GM19351 (cell line): ENCODE measurements around the gene SRSF5.
"Not testable (repeated sequence)": the region's sequence is repeated elsewhere in the genome, so short reads cannot be mapped to it uniquely, and the experiment has no call there.

ENCODE experiments used
- ATAC-seq: cut with Tn5 transposase; IDR thresholded peaks from one replicate; pipeline ENCODE4 v1.9.1; 2021; ENCODE audit warnings: mild to moderate bottlenecking, moderate library complexity; ENCODE audit not compliant: unreplicated experiment

Gene SRSF5

DNA sequence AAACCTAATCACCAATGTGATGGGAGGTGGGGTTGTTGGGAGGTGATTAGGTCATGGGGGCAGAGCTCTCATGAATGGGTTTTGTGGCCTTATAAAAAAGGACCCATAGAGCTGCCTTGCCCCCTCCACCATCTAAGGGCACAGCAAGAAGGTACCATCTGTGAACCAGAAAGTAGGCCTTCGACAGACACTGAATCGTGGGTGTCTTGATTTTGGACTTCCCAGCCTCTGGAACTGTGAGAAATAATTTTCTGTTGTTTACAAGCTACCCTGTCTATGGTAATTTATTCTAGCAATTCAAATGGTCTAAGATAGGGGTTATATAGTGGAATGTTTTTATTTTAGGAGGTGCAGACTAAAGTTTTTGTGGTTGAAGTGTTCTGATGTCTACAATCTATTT lies 38.0 kb downstream of the SRSF5 start:
- ATAC-seq: no peak

DNA sequence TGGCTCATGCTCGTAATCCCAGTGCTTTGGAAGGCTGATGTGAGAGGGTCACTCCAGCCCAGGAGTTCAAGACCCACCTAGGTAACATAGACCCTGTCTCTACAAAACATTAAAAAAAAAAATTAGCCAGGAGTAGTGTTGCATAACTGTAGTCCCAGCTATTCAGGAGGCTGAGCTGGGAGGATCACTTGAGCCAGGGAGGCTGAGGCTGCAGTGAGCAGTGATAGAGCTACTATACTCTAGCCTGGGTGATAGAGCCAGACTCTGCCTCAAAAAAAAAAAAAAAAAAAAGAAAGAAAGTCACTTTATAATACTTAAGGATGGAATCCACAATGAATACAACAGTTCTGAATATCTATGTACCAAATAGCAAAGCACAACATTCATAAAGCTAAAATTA lies 40.2 kb downstream of the SRSF5 start:
- ATAC-seq: no peak

DNA sequence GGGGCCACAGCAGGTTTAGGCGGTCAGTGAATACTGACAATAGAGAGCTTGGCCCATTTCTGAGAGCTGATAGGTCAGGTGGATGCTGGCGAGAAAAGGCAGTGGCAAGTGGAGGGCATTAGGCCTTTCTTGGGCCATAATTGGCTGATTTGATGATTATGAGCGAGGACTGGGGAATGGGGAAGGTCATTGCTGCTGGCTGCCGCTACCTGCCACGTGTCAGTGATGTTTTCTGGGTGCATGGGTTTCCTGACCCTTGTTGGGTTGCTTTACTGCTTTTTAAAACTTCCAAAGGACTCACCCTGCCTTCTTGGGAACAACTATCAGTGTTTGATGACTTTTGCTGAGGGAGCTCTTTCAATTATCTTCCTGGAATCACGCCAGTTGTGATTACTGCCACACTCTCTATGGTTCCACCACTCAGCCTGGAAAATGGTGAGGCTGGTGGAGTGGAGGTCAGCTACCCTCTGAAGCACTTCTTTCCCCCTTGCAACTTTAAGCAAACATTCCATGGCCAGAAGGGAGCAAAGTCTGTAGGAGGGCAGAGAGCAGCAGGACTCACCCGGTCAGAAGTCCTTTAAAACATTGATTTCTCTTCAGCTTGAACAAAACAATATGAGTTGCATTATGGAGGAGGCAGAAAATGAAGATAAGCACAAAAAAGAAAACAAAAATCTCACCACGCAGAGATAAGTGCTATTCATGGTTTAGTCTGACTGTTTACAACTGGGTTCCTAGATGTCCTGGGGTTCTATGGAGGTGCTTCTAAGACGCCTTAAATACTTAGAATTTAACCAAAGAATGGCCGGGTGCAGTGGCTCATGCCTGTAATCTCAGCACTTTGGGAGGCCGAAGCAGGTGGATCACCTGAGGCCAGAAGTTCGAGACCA lies 42.2 kb downstream of the SRSF5 start:
- no peak for ATAC-seq

DNA sequence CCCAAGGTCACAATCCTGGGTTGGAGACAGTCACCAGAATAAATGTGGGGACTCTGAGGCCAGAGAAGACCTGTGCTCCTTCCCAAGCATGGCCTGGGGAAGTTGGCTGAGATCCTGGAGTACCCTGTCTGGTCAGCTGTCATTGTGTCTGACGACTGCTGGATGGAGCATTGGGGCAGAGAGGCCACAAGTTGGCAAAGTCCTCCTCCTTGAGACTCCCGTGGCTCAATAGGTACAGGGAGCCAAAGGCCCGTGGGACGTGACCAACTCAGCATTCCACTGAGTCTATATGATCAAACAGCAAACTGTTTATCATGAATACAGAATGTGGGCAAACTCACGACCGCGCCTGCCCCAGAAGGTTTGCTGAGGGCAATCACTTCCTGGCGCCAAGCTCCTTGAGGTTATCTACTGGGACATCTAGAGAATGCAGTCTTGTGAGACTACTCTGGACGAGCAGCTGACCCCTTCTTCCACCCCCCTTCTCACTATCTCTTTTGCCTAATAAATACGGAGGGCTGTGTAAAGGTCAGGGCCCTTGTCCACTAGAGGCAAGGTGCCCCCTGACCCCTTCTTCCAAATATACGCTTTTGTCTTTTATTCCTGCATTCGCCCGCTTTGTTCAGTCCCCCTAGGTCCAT lies 44.4 kb downstream of the SRSF5 start:
- no peak for ATAC-seq

DNA sequence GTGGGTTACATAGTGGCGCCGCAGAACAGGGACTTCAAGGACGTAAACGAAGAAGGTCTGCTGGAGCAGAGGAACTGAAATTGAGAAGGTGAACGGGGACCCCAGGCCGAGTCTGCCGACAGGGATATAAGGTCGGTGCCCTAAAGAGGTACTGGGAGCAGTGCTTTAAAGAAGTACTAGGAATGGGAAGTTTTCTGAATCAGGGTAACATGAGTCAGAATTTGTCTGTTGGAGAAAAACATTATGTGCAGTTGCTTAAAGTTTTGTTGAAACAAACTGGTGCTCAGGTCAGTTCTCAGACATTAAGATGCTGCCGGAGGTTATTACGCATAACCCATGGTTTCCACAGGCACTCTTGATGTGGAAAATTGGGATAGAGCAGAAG lies 44.9 kb downstream of the SRSF5 start:
- no peak for ATAC-seq

DNA sequence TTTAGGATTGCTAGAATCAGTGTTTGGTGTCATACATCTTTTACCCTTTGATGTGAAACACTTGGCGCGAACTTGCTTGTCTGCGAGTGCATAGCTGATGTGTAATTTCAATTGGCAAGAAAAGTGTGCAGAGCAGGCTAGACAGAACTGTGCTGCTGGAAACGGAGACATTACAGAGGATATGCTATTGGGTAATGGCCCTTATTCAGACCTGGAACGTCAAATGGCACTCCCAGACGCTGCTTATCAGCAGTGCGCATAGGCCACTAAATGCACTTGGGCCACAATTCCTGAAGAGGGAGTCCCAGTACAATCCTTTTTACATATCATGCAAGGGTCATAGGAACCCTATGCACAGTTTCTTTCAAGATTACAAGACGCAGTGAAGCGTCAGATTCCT lies 45.8 kb downstream of the SRSF5 start:
- ATAC-seq: no peak

DNA sequence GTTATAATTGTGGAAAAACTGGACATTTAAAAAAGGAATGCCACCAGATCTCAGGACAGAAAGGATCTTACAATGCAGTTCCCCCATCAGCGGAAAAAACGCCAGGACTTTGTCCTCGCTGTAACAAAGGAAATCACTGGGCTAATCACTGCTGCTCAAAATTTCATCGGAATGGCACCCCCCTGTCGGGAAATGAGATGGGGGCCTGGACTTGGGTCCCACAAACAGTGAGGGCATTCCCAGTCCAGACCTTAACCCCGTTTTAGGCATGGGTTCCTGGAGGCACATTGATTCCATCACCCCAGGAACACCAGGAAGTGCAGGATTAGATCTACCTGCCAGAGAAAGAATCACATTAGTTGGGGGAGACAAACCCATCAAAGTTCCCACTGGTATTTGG lies 46.4 kb downstream of the SRSF5 start:
- ATAC-seq: not testable (repeated sequence)

DNA sequence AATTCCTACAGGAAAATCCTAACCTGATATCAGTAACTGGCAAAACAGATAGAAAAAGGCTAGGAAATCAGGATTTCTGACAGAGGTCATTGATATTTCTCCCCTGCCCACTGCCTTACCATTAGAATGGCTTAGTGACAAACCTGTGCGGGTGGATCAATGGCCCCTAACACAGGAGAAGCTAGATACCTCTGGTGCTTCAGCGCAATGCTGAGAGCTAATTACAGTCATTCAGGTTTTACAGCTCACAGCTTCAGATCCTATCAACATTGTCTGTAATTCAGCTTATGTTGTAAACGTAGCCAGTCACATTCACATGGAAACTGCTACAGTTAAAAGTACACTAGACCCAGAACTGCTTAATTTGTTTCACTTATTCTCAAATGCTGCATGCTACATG lies 47.5 kb downstream of the SRSF5 start:
- no peak for ATAC-seq

DNA sequence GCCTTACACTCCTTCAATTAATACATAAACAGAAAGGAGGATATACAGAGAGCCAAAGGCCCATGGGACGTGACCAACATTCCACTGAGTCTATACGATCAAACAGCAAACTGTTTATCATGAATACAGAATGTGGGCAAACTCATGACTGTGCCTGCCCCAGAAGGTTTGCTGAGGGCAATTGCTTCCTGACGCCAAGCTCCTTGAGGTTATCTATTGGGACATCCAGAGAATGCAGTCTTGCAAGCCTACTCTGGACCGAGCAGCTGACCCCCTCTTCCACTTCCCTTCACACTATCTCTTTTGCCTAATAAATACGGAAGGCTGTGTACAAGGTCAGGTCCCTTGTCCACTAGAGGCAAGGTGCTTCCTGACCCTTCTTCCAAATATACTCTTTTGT lies 48.6 kb downstream of the SRSF5 start:
- no peak for ATAC-seq

DNA sequence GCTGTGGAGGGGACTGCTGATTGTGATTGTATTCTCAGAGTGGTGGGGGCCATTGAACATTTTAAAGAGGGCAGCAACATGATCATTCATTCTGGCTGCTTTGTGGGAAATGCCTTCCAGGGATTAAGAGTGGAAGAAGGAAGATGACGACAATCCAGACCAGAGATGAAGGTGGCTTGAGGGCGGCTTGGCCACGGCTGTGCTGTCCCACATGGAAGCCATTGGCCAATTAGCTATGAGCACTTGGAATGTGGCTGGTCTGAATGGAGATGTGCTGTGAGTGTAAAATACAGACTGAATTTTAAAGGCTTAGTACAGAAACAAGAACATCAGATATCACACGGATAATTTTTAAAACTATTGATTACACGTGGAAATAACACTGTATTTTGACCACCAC lies 49.3 kb downstream of the SRSF5 start:
- ATAC-seq: no peak

DNA sequence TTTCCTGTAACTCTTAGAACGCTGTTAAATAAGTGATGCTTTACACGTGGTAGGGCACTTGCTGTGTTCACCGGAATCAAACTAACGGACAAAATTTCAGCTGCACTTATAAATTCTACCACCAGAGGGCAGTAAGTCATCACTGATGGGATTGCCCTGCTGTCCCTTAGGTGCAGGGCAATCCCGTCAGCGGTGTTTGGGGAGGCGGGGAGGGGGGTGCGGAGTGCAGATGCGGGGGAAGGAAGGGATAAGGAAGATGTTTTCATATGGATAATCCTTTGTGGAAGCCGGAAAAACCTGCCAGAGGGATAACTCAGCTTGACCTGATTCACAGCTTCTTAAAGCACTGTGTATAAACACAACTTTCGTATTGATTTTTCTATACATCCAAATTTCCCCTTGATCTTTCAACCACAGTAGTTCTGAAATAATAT lies 51.8 kb downstream of the SRSF5 start:
- ATAC-seq: peak; percentile 48

DNA sequence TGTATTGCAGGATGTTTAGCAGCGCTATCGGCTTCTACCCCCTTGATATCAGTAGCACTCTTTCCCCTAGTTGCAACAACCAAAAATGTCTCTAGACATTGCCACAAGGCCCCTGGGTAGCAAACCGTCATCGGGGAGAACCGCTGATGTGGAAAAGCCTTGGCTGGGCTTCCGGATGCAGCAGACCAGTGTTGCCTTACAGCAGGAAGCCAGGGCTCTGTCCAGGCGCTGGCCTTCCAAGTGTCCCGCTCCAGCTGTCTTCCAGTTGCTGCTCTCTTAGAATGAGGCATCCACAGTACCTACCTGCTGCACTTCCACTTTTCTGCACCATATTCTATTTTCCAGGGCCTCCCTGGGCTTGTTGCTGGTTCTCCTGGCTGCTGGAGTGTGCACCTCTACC lies 52.7 kb downstream of the SRSF5 start:
- no peak for ATAC-seq

DNA sequence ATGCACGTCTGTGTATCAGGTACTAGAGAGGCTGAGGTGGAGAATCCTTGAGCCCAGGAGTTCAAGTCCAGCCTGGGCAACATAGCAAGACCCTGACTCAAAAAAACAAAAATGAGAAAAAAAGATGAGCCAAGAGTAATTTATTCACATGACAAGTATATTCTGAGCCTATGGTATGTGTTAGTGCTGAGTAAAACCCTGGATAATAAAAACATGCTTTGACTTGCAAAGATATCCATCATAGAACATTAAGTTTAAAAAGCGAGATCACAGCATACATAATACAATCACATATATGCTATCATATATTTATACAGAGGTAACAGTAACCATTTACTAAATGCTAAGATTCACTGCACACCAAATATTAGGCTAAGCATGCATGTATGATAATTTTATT lies 54.0 kb downstream of the SRSF5 start:
- no peak for ATAC-seq
